IMR-90 (cell line): Measurements from ENCODE around the gene GAREM2. TPM values are rescaled to one million over a fixed set of nuclear protein-coding genes. Genes with fewer than 3 reads are reported as not detected.

Experiments used
- ATAC-seq: fragments of 200-7000 bp; cut with Tn5 transposase; 2 replicates; pipeline ENCODE4 v1.9.1; 2020; ENCODE audit warnings: low read depth, mild to moderate bottlenecking, moderate library complexity
- BruUV-seq: library from RNA; stranded (reverse); fragments of 400-500 nt; replicated peaks from 2 replicates; lab custom pipeline; 2021; lab: Mats Ljungman, UMichigan
- CTCF ChIA-PET: fragments of 300-600 bp; formaldehyde crosslinking; extraction: SDS; loops from one replicate; lab custom pipeline; 2021; ENCODE audit warnings: antibody characterized with exemption; lab: Yijun Ruan, JAX
- POLR2A ChIA-PET: fragments of 300-600 bp; sonication (Branson Sonifier 250); formaldehyde crosslinking; loops from one replicate; lab custom pipeline; 2022; ENCODE audit warnings: antibody characterized with exemption; ENCODE audit not compliant: unreplicated experiment; lab: Charles Lee
- DNase-seq: peaks from one replicate; pipeline ENCODE4 v3.0.0; 2013
- H2AFZ ChIP-seq: replicated peaks from 2 replicates; pipeline ENCODE3; 2013; ENCODE audit warnings: low read length, mild to moderate bottlenecking; ENCODE audit not compliant: poor library complexity
- H2AK5ac ChIP-seq: 2 replicates; pipeline ENCODE4 v1.6.1; 2013; ENCODE audit warnings: low read depth, low read length, inconsistent platforms
- H2AK9ac ChIP-seq: replicated peaks from 2 replicates; pipeline ENCODE3; 2013; ENCODE audit warnings: mild to moderate bottlenecking, low read depth, low read length, moderate library complexity; ENCODE audit not compliant: poor library complexity
- H2BK120ac ChIP-seq: 2 replicates; pipeline ENCODE4 v1.6.1; 2013; ENCODE audit warnings: low read depth, low read length, inconsistent platforms
- H2BK15ac ChIP-seq: 3 replicates; pipeline ENCODE4 v1.6.1; 2013; ENCODE audit warnings: low read depth, low read length, inconsistent platforms
- H2BK20ac ChIP-seq: 2 replicates; pipeline ENCODE4 v1.6.1; 2013; ENCODE audit warnings: low read depth, mild to moderate bottlenecking, inconsistent platforms, low read length, moderate library complexity
- H2BK5ac ChIP-seq: 2 replicates; pipeline ENCODE4 v1.6.1; 2013; ENCODE audit warnings: mild to moderate bottlenecking, low read depth, low read length, inconsistent platforms; ENCODE audit not compliant: poor library complexity, severe bottlenecking
- H3K14ac ChIP-seq: replicated peaks from 2 replicates; pipeline ENCODE4 v1.6.1; 2013; ENCODE audit warnings: low read depth, low read length, inconsistent platforms
- H3K18ac ChIP-seq: 2 replicates; pipeline ENCODE4 v1.6.1; 2013; ENCODE audit warnings: low read depth, low read length, control low read depth
- H3K23ac ChIP-seq: 2 replicates; pipeline ENCODE4 v1.6.1; 2013; ENCODE audit warnings: low read depth, low read length, inconsistent platforms
- H3K27ac ChIP-seq: 2 replicates; pipeline ENCODE4 v1.5.1; 2013; ENCODE audit warnings: mild to moderate bottlenecking, control low read depth, low read length; ENCODE audit not compliant: insufficient read depth
- H3K27me3 ChIP-seq: 2 replicates; pipeline ENCODE4 v1.6.1; 2013; ENCODE audit warnings: low read length; ENCODE audit not compliant: control insufficient read depth, insufficient read depth
- H3K36me3 ChIP-seq: 2 replicates; pipeline ENCODE4 v1.6.1; 2013; ENCODE audit warnings: low read length, mixed read lengths; ENCODE audit not compliant: control insufficient read depth, insufficient read depth
- H3K4ac ChIP-seq: 2 replicates; pipeline ENCODE4 v1.6.1; 2013; ENCODE audit warnings: low read depth, low read length, inconsistent platforms
- H3K4me1 ChIP-seq: 2 replicates; pipeline ENCODE4 v1.6.1; 2013; ENCODE audit warnings: low read length, mixed read lengths; ENCODE audit not compliant: control insufficient read depth, insufficient read depth
- H3K4me2 ChIP-seq: 2 replicates; pipeline ENCODE4 v1.6.1; 2013; ENCODE audit warnings: low read depth, mild to moderate bottlenecking, control low read depth, low read length, moderate library complexity
- H3K4me3 ChIP-seq: 2 replicates; pipeline ENCODE4 v1.5.1; 2013; ENCODE audit warnings: low read depth, mild to moderate bottlenecking, control low read depth, low read length, moderate library complexity; ENCODE audit not compliant: insufficient read depth
- H3K56ac ChIP-seq: 2 replicates; pipeline ENCODE4 v1.6.1; 2013; ENCODE audit warnings: low read length, inconsistent platforms; ENCODE audit not compliant: insufficient read depth; ENCODE audit errors: extremely low read depth
- H3K79me1 ChIP-seq, 2 experiments: 2 replicates each; pipeline ENCODE4 v1.6.1; 2013; ENCODE audit warnings: low read length in 2 of 2, inconsistent platforms in 1 of 2, low read depth in 1 of 2
- H3K9ac ChIP-seq: 2 replicates; pipeline ENCODE4 v1.6.1; 2013; ENCODE audit warnings: low read depth, low read length, control low read depth
- H3K9me1 ChIP-seq: 2 replicates; pipeline ENCODE4 v1.6.1; 2013; ENCODE audit warnings: low read length, inconsistent platforms; ENCODE audit not compliant: insufficient read depth
- H3K9me3 ChIP-seq: 2 replicates; pipeline ENCODE4 v1.6.1; 2013; ENCODE audit warnings: low read length; ENCODE audit not compliant: control insufficient read depth, insufficient read depth
- H4K20me1 ChIP-seq: 2 replicates; pipeline ENCODE4 v1.6.1; 2013; ENCODE audit warnings: low read length, inconsistent platforms; ENCODE audit not compliant: insufficient read depth
- H4K5ac ChIP-seq: 2 replicates; pipeline ENCODE4 v1.6.1; 2013; ENCODE audit warnings: mild to moderate bottlenecking, low read depth, low read length, control low read depth
- H4K8ac ChIP-seq, 2 experiments: 2 replicates each; pipeline ENCODE4 v1.6.1; 2013; ENCODE audit warnings: low read depth in 2 of 2, low read length in 2 of 2, control low read depth in 1 of 2, inconsistent platforms in 1 of 2
- H4K91ac ChIP-seq: 2 replicates; pipeline ENCODE4 v1.6.1; 2013; ENCODE audit warnings: low read depth, low read length, inconsistent platforms; ENCODE audit not compliant: insufficient read depth
- BHLHE40 ChIP-seq: fragments of 150-350 bp; IDR thresholded peaks from 2 replicates; pipeline ENCODE4 v1.6.1; 2016; ENCODE audit warnings: mild to moderate bottlenecking, low read depth, low read length
- CEBPB ChIP-seq: IDR thresholded peaks from 2 replicates; pipeline ENCODE4 v1.6.1; 2012; ENCODE audit warnings: low read depth, low read length, improper control_type of control experiment
- CHD1 ChIP-seq: IDR thresholded peaks from 2 replicates; pipeline ENCODE4 v1.6.1; 2012; ENCODE audit warnings: low read depth, low read length, improper control_type of control experiment
- FOS ChIP-seq: fragments of 150-350 bp; IDR thresholded peaks from 2 replicates; pipeline ENCODE4 v1.6.1; 2016; ENCODE audit warnings: low read depth, low read length
- MAFK ChIP-seq: IDR thresholded peaks from 2 replicates; pipeline ENCODE4 v1.6.1; 2012; ENCODE audit warnings: low read depth, low read length, improper control_type of control experiment
- MAZ ChIP-seq: IDR thresholded peaks from 2 replicates; pipeline ENCODE4 v1.6.1; 2012; ENCODE audit warnings: low read depth, mild to moderate bottlenecking, low read length, improper control_type of control experiment, moderate library complexity, borderline replicate concordance
- NFE2L2 ChIP-seq: fragments of 150-350 bp; IDR thresholded peaks from 2 replicates; pipeline ENCODE4 v1.6.1; 2016; ENCODE audit warnings: low read depth, mild to moderate bottlenecking, low read length
- POLR2A ChIP-seq: IDR thresholded peaks from 2 replicates; pipeline ENCODE4 v1.6.1; 2012; ENCODE audit warnings: mild to moderate bottlenecking, low read depth, low read length
- RFX5 ChIP-seq: IDR thresholded peaks from 2 replicates; pipeline ENCODE4 v1.8.0; 2012; ENCODE audit warnings: low read depth, mild to moderate bottlenecking, low read length, moderate library complexity
- WGBS, 2 experiments: methylation state at CpG; one replicate each; pipeline versions ENCODE4 v1.1.5 to v1.1.7; 2013; ENCODE audit warnings: missing lambda C conversion rate in 2 of 2; ENCODE audit not compliant: insufficient read length in 1 of 2; ENCODE audit errors: extremely low coverage in 2 of 2; 5-methylcytosine and 5-hydroxymethylcytosine counted together
- dilution Hi-C: fragments of 300-500 bp; cut with HindIII; formaldehyde crosslinking; loops from one replicate; pipeline ENCODE4 v1.14.3; 2018; ENCODE audit warnings: low sequenced_read_pairs; ENCODE audit not compliant: unreplicated experiment
- in situ Hi-C: fragments of 300-500 bp; cut with MboI; formaldehyde crosslinking; loops from 3 replicates; pipeline ENCODE4 v1.14.3; 2019; ENCODE audit warnings: low sequenced_read_pairs, inconsistent platforms, mixed read lengths
- intact Hi-C: fragments of 100-400 bp; cut with micrococcal nuclease; formaldehyde crosslinking; loops from 2 replicates; pipeline ENCODE4 v1.10.0; 2022
- polyA plus RNA-seq, 3 experiments: library from polyadenylated mRNA; depleted of rRNA; stranded (reverse); fragments of >200 nt; gene quantifications; 2 replicates each; pipeline ENCODE4 v1.2.3, GENCODE V29; 2012; ENCODE audit warnings: low replicate concordance in 1 of 3
- total RNA-seq: library from RNA; depleted of rRNA; stranded (reverse); fragments of >200 nt; gene quantifications from 2 replicates; pipeline ENCODE4 v1.2.3, GENCODE V29; 2012
- TF ChIP-seq, protein P1 (sequence below): fragments of 150-350 bp; IDR thresholded peaks from 2 replicates; pipeline ENCODE4 v1.6.1; 2017; ENCODE audit warnings: mild to moderate bottlenecking, antibody characterized with exemption, low read length, low read depth
- TF ChIP-seq, protein P2 (sequence below): fragments of 150-350 bp; IDR thresholded peaks from 2 replicates; pipeline ENCODE4 v1.6.1; 2016; ENCODE audit warnings: low read depth, mild to moderate bottlenecking, low read length, moderate library complexity, borderline replicate concordance
- TF ChIP-seq, protein P3 (sequence below): conservative IDR thresholded peaks from 2 replicates; pipeline ENCODE4 v1.5.1; 2012; ENCODE audit warnings: mild to moderate bottlenecking, low read depth, low read length, improper control_type of control experiment

GAREM2 gene
- total and polyA plus RNA-seq, 2 of the 4 experiments (the other 2 are of a cell fraction) = 0.36 to 1.8 TPM

DNA sequence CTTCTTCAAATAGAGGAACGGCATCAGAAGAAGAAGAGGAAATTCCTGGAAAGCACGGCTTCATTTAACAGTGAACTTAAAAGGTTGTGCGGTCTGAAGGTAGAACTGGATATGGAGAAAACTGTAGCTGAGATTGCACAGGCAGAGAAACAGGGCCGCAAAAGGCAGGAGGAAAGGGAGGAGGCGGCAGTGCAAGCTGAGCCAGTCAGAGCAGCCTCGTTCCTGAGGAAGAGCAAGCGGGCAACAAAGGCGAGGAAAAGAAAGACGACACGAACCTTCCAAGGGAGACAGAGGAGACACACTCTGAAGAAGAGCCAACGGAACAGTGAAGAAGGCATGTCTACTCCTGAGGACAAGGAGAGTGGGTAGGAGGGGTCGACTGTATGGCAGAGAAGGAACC is 22.6 kb upstream of the GAREM2 start:
- BruUV-seq = no TSS peak
- no peak overlapping the region for H4K5ac ChIP-seq
- no peak for ATAC-seq

More for the DNA sequence above, 22.6 kb upstream of the GAREM2 start:
- Histone ChIP-seq H3K27ac (no peak overlapping the region), H3K79me1 (no peaks in the 10 kb centered on the region), H2AK5ac (no peak overlapping the region), H2BK20ac (no peak overlapping the region), H4K91ac (no peak overlapping the region), H3K14ac (no peak overlapping the region), H3K9ac (no peak overlapping the region), H2AK9ac (no peak overlapping the region), H2AFZ (peak overlapping the region; percentile 41), H3K36me3 (no peaks in the 10 kb centered on the region), H3K23ac (no peak overlapping the region), H3K18ac (no peak overlapping the region), H3K4me2 (no peak overlapping the region), H2BK15ac (no peak overlapping the region), H3K9me3 (no peaks in the 10 kb centered on the region), H2BK120ac (no peak overlapping the region), H4K20me1 (no peaks in the 10 kb centered on the region), H3K27me3 (peaks cover 7% of the 10 kb centered on the region), H3K4me3 (no peak overlapping the region), H3K56ac (no peak overlapping the region; the same call in 1 of the 2 replicates), H3K4ac (no peak overlapping the region), H3K9me1 (no peaks in the 10 kb centered on the region), H2BK5ac (no peak overlapping the region), H4K8ac (no peak overlapping the region), H3K4me1 (no peaks in the 10 kb centered on the region)
- WGBS, 2 experiments = 83% methylated on average over 8 of the region's 12 CpGs; no CpG with 5 or more reads in 1 of the 2 experiments
- in situ Hi-C loops (no loop called here), intact Hi-C loops (no loop called here), dilution Hi-C loops (no loop called here)
- no peak for DNase-seq
- TF ChIP-seq, protein P1, sequence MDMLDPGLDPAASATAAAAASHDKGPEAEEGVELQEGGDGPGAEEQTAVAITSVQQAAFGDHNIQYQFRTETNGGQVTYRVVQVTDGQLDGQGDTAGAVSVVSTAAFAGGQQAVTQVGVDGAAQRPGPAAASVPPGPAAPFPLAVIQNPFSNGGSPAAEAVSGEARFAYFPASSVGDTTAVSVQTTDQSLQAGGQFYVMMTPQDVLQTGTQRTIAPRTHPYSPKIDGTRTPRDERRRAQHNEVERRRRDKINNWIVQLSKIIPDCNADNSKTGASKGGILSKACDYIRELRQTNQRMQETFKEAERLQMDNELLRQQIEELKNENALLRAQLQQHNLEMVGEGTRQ = no peak
- TF ChIP-seq RFX5 (no peak), MAZ (no peak), CEBPB (no peak), NFE2L2 (no peak), MAFK (no peak), POLR2A (no peak), FOS (no peak), BHLHE40 (no peak), CHD1 (no peak)
- TF ChIP-seq, protein P2, sequence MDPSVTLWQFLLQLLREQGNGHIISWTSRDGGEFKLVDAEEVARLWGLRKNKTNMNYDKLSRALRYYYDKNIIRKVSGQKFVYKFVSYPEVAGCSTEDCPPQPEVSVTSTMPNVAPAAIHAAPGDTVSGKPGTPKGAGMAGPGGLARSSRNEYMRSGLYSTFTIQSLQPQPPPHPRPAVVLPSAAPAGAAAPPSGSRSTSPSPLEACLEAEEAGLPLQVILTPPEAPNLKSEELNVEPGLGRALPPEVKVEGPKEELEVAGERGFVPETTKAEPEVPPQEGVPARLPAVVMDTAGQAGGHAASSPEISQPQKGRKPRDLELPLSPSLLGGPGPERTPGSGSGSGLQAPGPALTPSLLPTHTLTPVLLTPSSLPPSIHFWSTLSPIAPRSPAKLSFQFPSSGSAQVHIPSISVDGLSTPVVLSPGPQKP = no peak
- TF ChIP-seq, protein P3, sequence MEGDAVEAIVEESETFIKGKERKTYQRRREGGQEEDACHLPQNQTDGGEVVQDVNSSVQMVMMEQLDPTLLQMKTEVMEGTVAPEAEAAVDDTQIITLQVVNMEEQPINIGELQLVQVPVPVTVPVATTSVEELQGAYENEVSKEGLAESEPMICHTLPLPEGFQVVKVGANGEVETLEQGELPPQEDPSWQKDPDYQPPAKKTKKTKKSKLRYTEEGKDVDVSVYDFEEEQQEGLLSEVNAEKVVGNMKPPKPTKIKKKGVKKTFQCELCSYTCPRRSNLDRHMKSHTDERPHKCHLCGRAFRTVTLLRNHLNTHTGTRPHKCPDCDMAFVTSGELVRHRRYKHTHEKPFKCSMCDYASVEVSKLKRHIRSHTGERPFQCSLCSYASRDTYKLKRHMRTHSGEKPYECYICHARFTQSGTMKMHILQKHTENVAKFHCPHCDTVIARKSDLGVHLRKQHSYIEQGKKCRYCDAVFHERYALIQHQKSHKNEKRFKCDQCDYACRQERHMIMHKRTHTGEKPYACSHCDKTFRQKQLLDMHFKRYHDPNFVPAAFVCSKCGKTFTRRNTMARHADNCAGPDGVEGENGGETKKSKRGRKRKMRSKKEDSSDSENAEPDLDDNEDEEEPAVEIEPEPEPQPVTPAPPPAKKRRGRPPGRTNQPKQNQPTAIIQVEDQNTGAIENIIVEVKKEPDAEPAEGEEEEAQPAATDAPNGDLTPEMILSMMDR = no peak
- ChIA-PET CTCF (no interaction called here), POLR2A (no interaction called here)
